GM12878 (cell line): ENCODE results near the gene PLXNA2. TPM values are rescaled to one million over a fixed set of nuclear protein-coding genes. Genes with fewer than 3 reads are reported as not detected.

Experiments used
- ATAC-seq: fragments of 200-7000 bp; cut with Tn5 transposase; 3 replicates; pipeline ENCODE4 v1.9.1; 2020; ENCODE audit warnings: mild to moderate bottlenecking, moderate library complexity
- BruUV-seq: library from RNA; stranded (reverse); fragments of 400-500 nt; replicated peaks from 2 replicates; lab custom pipeline; 2021; lab: Mats Ljungman, UMichigan
- CTCF ChIA-PET: fragments of 300-600 bp; sonication (Branson Sonifier 250); formaldehyde crosslinking; extraction: SDS; loops from one replicate; lab custom pipeline; 2021; ENCODE audit warnings: inconsistent platforms; lab: Yijun Ruan, JAX
- POLR2A ChIA-PET: fragments of 350-600 bp; formaldehyde crosslinking; extraction: SDS; loops from one replicate; lab custom pipeline; 2021; ENCODE audit warnings: inconsistent platforms; lab: Charles Lee
- RAD21 ChIA-PET: fragments of 300-600 bp; sonication (Branson Sonifier 250); formaldehyde crosslinking; loops from one replicate; lab custom pipeline; 2023; ENCODE audit warnings: antibody characterized with exemption; ENCODE audit not compliant: unreplicated experiment; lab: Charles Lee
- SMC1A ChIA-PET: fragments of 300-600 bp; sonication (Branson Sonifier 250); formaldehyde crosslinking; loops from one replicate; lab custom pipeline; 2023; ENCODE audit not compliant: unreplicated experiment, uncharacterized antibody; lab: Charles Lee
- DNase-seq: peaks from one replicate; pipeline ENCODE4 v3.0.0-alpha.2; 2011; ENCODE audit warnings: low read depth, low spot score
- FAIRE-seq: peaks from 3 replicates; lab custom pipeline; 2011; peaks lifted over from hg19 to GRCh38; lab: Jason Lieb, UNC
- H2AFZ ChIP-seq: 2 replicates; pipeline ENCODE4 v1.6.0; 2011; ENCODE audit warnings: low read depth, low read length, control low read depth; ENCODE audit not compliant: control insufficient read depth
- H3K27ac ChIP-seq: 2 replicates; pipeline ENCODE4 v1.5.1; 2011; ENCODE audit warnings: control low read depth; ENCODE audit not compliant: control insufficient read depth, insufficient read depth
- H3K27me3 ChIP-seq, 2 experiments: replicated peaks in 1 of 2; 2 replicates each; pipeline versions ENCODE4 v1.6.0 to v1.6.1; 2011; ENCODE audit warnings: low read length in 1 of 2; ENCODE audit not compliant: control insufficient read depth in 2 of 2, insufficient read depth in 2 of 2
- H3K36me3 ChIP-seq, 2 experiments: 2 replicates each; pipeline ENCODE4 v1.5.1; 2011; ENCODE audit warnings: low read length in 1 of 2; ENCODE audit not compliant: control insufficient read depth in 2 of 2, insufficient read depth in 2 of 2
- H3K4me1 ChIP-seq: 2 replicates; pipeline ENCODE4 v1.6.1; 2011; ENCODE audit warnings: mild to moderate bottlenecking, low read length, moderate library complexity, mixed read lengths; ENCODE audit not compliant: control insufficient read depth, insufficient read depth
- H3K4me2 ChIP-seq: 2 replicates; pipeline ENCODE4 v1.6.0; 2011; ENCODE audit warnings: control low read depth; ENCODE audit not compliant: control insufficient read depth, insufficient read depth
- H3K4me3 ChIP-seq: fragments of 200-600 bp; sonication (generic); 2 replicates; pipeline ENCODE4 v1.5.1; 2016
- H3K79me2 ChIP-seq: 2 replicates; pipeline ENCODE4 v1.6.0; 2011; ENCODE audit warnings: low read length; ENCODE audit not compliant: control insufficient read depth, insufficient read depth
- H3K9ac ChIP-seq: 2 replicates; pipeline ENCODE4 v1.8.0; 2011; ENCODE audit warnings: low read length, control low read depth, mixed read lengths; ENCODE audit not compliant: control insufficient read depth, insufficient read depth
- H3K9me3 ChIP-seq: replicated peaks from 3 replicates; pipeline ENCODE4 v1.5.1; 2011; ENCODE audit warnings: mild to moderate bottlenecking, low read length; ENCODE audit not compliant: control insufficient read depth, insufficient read depth
- H4K20me1 ChIP-seq: 2 replicates; pipeline ENCODE4 v1.6.0; 2011; ENCODE audit not compliant: control insufficient read depth, insufficient read depth
- CREM ChIP-seq: IDR thresholded peaks from 2 replicates; pipeline ENCODE4 v1.6.1; 2014; ENCODE audit warnings: antibody characterized with exemption, low read depth
- EED ChIP-seq: sonication (generic); IDR thresholded peaks from 2 replicates; pipeline ENCODE4 v1.6.1; 2016; ENCODE audit warnings: antibody characterized with exemption, low read depth
- FOS ChIP-seq: IDR thresholded peaks from 3 replicates; pipeline ENCODE4 v1.6.1; 2011; ENCODE audit warnings: borderline replicate concordance; ENCODE audit not compliant: insufficient read length; ENCODE audit errors: extremely low read depth
- JUND ChIP-seq: IDR thresholded peaks from 2 replicates; pipeline ENCODE4 v1.6.1; 2012; ENCODE audit warnings: low read depth, mild to moderate bottlenecking, low read length, improper control_type of control experiment, moderate library complexity
- NFIC ChIP-seq: IDR thresholded peaks from 2 replicates; pipeline ENCODE4 v1.6.1; 2012; ENCODE audit warnings: low read depth, mild to moderate bottlenecking, inconsistent platforms, low read length, moderate library complexity
- NRF1 ChIP-seq: conservative IDR thresholded peaks from 2 replicates; pipeline ENCODE4 v1.6.1; 2011; ENCODE audit warnings: mild to moderate bottlenecking, low read depth, low read length, improper control_type of control experiment
- POU2F2 ChIP-seq: IDR thresholded peaks from 3 replicates; pipeline ENCODE4 v1.6.1; 2011; ENCODE audit warnings: low read depth, mild to moderate bottlenecking, low read length, borderline replicate concordance
- SUZ12 ChIP-seq: fragments of 200-600 bp; sonication (generic); IDR thresholded peaks from one replicate; pipeline ENCODE4 v1.6.1; 2018; ENCODE audit warnings: antibody characterized with exemption, mild to moderate bottlenecking; ENCODE audit not compliant: unreplicated experiment
- TCF12 ChIP-seq: IDR thresholded peaks from 2 replicates; pipeline ENCODE4 v1.6.1; 2011; ENCODE audit warnings: low read depth, mild to moderate bottlenecking, low read length
- TCF7 ChIP-seq: IDR thresholded peaks from 2 replicates; pipeline ENCODE4 v1.6.1; 2014; ENCODE audit warnings: antibody characterized with exemption, borderline replicate concordance
- ZNF384 ChIP-seq: IDR thresholded peaks from 2 replicates; pipeline ENCODE4 v1.6.1; 2012; ENCODE audit warnings: low read depth, mild to moderate bottlenecking, low read length, improper control_type of control experiment, borderline replicate concordance
- WGBS: methylation state at CpG from one replicate; pipeline ENCODE4 v1.1.6; 2016; ENCODE audit warnings: low lambda C conversion rate; ENCODE audit not compliant: insufficient replicate concordance, insufficient coverage; ENCODE audit errors: missing lambda C conversion rate; 5-methylcytosine and 5-hydroxymethylcytosine counted together
- in situ Hi-C: fragments of 300-500 bp; cut with MboI; formaldehyde crosslinking; loops from 9 replicates; pipeline ENCODE4 v1.14.3; 2018; ENCODE audit warnings: mixed read lengths
- intact Hi-C: fragments of 100-400 bp; cut with micrococcal nuclease; formaldehyde crosslinking; loops from one replicate; pipeline ENCODE4 v1.14.2; 2022; ENCODE audit not compliant: unreplicated experiment
- polyA plus RNA-seq, 11 experiments: library from polyadenylated mRNA; depleted of rRNA in 4 of 11; unstranded in 6 of 11; stranded (reverse) in 5 of 11; fragments of >200 nt; fragmentation: Nextera tagmentation in 4 of 11; fragmentation: Illumina TruSeq in 1 of 11; extraction: Ambion mirVana in 4 of 11; extraction: Trizol in 1 of 11; gene quantifications; 1 replicate in 1 of 11; 2 replicates in 10 of 11; pipeline versions ENCODE4 v1.2.1 to v1.2.3, GENCODE V29; 2011 to 2016; ENCODE audit warnings: inconsistent platforms in 2 of 11, missing spikeins in 2 of 11, low read depth in 1 of 11
- total RNA-seq, 4 experiments: library from RNA; depleted of rRNA in 3 of 4; stranded (reverse); fragments of >200 nt in 3 of 4; fragmentation: Illumina TruSeq in 1 of 4; extraction: Trizol in 1 of 4; gene quantifications; 2 replicates each; pipeline versions ENCODE4 v1.2.1 to v1.2.3, GENCODE V29; 2013 to 2021
- TF ChIP-seq, protein P1 (sequence below): IDR thresholded peaks from 2 replicates; pipeline ENCODE4 v1.6.1; 2012; ENCODE audit warnings: improper control_type of control experiment, low read depth, low read length; ENCODE audit not compliant: insufficient replicate concordance
- TF ChIP-seq, protein P2 (sequence below): fragments of 450-650 bp; conservative IDR thresholded peaks from 2 replicates; pipeline ENCODE4 v1.6.1; 2017; ENCODE audit warnings: mild to moderate bottlenecking, moderate library complexity
- TF ChIP-seq, protein P3 (sequence below): IDR thresholded peaks from 2 replicates; pipeline ENCODE4 v1.6.1; 2012; ENCODE audit warnings: mild to moderate bottlenecking, low read depth, low read length

Gene PLXNA2
- total and polyA plus RNA-seq, 10 of the 15 experiments (the other 5 are each of a cell fraction or from before 2014, with no cell fraction given), result under 0.01 to 0.08 (median 0.07) TPM; not detected in 4

DNA sequence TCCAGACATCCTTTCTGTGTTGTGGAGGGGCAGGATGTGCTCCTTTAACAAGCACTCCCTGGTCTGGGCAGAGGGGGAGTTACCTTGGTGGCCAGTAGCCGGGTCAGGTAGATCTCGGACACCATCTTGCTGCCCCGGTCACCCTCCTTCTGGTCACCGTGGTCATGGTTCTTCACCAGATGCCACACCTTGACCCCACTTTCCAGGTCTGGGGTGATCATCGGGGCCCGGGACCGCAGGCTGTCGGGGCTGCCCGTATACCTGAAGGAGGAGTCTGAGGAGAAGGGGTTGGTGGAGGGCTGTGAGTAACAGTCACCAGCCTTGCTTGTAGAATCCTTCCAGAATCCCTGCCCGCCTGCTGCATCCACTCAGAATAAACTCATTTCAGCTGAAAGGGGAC lies 210.9 kb downstream of the PLXNA2 start:
- WGBS, result 44% methylated on average over 10 of the region's 10 CpGs
- Histone ChIP-seq H3K4me3 (no peak overlapping the region), H3K9me3 (no peaks in the 10 kb centered on the region), H3K27ac (no peak overlapping the region), H2AFZ (no peak overlapping the region), H3K36me3 (no peaks in the 10 kb centered on the region), H3K79me2 (no peaks in the 10 kb centered on the region), H3K27me3 (peaks cover 0 to 4% of the 10 kb centered on the region in 2 experiments; a peak in 3 of 4 replicates), H4K20me1 (no peaks in the 10 kb centered on the region), H3K4me1 (no peaks in the 10 kb centered on the region), H3K4me2 (no peak overlapping the region), H3K9ac (no peak overlapping the region)
- RAD21 ChIA-PET, result no interaction called here
- in situ Hi-C loops, result no loop called here
- ATAC-seq (no peak), FAIRE-seq (no peak), DNase-seq (no peak)
- CTCF ChIA-PET, result interaction anchor here (3.6 kb wide), 1 partner anchor 10 kb away, joined by 25 read pairs; no protein-coding TSS in a partner anchor
- BruUV-seq, result no TSS peak
- intact Hi-C loops, result no loop called here
- SMC1A ChIA-PET, result no interaction called here
- POLR2A ChIA-PET, result no interaction called here
- TF ChIP-seq, protein P1, sequence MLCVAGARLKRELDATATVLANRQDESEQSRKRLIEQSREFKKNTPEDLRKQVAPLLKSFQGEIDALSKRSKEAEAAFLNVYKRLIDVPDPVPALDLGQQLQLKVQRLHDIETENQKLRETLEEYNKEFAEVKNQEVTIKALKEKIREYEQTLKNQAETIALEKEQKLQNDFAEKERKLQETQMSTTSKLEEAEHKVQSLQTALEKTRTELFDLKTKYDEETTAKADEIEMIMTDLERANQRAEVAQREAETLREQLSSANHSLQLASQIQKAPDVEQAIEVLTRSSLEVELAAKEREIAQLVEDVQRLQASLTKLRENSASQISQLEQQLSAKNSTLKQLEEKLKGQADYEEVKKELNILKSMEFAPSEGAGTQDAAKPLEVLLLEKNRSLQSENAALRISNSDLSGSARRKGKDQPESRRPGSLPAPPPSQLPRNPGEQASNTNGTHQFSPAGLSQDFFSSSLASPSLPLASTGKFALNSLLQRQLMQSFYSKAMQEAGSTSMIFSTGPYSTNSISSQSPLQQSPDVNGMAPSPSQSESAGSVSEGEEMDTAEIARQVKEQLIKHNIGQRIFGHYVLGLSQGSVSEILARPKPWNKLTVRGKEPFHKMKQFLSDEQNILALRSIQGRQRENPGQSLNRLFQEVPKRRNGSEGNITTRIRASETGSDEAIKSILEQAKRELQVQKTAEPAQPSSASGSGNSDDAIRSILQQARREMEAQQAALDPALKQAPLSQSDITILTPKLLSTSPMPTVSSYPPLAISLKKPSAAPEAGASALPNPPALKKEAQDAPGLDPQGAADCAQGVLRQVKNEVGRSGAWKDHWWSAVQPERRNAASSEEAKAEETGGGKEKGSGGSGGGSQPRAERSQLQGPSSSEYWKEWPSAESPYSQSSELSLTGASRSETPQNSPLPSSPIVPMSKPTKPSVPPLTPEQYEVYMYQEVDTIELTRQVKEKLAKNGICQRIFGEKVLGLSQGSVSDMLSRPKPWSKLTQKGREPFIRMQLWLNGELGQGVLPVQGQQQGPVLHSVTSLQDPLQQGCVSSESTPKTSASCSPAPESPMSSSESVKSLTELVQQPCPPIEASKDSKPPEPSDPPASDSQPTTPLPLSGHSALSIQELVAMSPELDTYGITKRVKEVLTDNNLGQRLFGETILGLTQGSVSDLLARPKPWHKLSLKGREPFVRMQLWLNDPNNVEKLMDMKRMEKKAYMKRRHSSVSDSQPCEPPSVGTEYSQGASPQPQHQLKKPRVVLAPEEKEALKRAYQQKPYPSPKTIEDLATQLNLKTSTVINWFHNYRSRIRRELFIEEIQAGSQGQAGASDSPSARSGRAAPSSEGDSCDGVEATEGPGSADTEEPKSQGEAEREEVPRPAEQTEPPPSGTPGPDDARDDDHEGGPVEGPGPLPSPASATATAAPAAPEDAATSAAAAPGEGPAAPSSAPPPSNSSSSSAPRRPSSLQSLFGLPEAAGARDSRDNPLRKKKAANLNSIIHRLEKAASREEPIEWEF, result no peak
- TF ChIP-seq FOS (no peak), CREM (no peak), TCF7 (no peak), EED (no peak), POU2F2 (no peak), ZNF384 (no peak), TCF12 (no peak), NFIC (no peak), JUND (no peak), SUZ12 (no peak), NRF1 (no peak)
- TF ChIP-seq, protein P2, sequence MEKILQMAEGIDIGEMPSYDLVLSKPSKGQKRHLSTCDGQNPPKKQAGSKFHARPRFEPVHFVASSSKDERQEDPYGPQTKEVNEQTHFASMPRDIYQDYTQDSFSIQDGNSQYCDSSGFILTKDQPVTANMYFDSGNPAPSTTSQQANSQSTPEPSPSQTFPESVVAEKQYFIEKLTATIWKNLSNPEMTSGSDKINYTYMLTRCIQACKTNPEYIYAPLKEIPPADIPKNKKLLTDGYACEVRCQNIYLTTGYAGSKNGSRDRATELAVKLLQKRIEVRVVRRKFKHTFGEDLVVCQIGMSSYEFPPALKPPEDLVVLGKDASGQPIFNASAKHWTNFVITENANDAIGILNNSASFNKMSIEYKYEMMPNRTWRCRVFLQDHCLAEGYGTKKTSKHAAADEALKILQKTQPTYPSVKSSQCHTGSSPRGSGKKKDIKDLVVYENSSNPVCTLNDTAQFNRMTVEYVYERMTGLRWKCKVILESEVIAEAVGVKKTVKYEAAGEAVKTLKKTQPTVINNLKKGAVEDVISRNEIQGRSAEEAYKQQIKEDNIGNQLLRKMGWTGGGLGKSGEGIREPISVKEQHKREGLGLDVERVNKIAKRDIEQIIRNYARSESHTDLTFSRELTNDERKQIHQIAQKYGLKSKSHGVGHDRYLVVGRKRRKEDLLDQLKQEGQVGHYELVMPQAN, result no peak
- TF ChIP-seq, protein P3, sequence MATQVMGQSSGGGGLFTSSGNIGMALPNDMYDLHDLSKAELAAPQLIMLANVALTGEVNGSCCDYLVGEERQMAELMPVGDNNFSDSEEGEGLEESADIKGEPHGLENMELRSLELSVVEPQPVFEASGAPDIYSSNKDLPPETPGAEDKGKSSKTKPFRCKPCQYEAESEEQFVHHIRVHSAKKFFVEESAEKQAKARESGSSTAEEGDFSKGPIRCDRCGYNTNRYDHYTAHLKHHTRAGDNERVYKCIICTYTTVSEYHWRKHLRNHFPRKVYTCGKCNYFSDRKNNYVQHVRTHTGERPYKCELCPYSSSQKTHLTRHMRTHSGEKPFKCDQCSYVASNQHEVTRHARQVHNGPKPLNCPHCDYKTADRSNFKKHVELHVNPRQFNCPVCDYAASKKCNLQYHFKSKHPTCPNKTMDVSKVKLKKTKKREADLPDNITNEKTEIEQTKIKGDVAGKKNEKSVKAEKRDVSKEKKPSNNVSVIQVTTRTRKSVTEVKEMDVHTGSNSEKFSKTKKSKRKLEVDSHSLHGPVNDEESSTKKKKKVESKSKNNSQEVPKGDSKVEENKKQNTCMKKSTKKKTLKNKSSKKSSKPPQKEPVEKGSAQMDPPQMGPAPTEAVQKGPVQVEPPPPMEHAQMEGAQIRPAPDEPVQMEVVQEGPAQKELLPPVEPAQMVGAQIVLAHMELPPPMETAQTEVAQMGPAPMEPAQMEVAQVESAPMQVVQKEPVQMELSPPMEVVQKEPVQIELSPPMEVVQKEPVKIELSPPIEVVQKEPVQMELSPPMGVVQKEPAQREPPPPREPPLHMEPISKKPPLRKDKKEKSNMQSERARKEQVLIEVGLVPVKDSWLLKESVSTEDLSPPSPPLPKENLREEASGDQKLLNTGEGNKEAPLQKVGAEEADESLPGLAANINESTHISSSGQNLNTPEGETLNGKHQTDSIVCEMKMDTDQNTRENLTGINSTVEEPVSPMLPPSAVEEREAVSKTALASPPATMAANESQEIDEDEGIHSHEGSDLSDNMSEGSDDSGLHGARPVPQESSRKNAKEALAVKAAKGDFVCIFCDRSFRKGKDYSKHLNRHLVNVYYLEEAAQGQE, result no peak
